ENCODE results near the gene B3GNT3. TPM values are rescaled to one million over a fixed set of nuclear protein-coding genes. Genes with fewer than 3 reads are reported as not detected.
A peak's percentile ranks its signal among the peaks of the same experiment; 100 is the strongest.
"Not testable (repeated sequence)": the region's sequence is repeated elsewhere in the genome, so short reads cannot be mapped to it uniquely, and the experiment has no call there.

Gene B3GNT3
- total RNA-seq, 1 experiment from 2014 or later = not detected

GRCh38 chr19:17766543-17767131 is 28.3 kb upstream of the B3GNT3 start:
- peak; percentile 64 for DNase-seq (ENCODE audit: low read depth)

GRCh38 chr19:17767559-17767958 is 27.4 kb upstream of the B3GNT3 start:
- DNase-seq (ENCODE audit: low read depth) = no peak

DNA sequence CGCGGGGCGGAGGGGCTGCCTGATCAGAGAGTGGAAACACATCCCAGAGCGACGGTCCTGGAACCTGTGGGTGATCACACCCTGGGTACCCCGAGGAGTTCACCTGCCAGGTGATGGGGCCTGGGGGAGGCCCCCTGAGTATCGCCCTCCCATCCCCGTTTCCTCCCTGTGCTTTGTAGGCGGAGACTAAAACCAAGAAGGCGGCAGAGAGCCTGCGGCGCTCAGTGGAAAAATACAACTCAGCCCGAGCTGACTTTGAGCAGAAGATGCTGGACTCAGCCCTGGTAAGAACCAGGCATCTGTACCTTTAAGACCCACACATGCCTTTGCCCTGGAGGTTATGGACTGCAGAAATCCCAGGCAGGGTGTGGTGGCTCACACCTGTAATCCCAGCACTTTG is 24.3 kb upstream of the B3GNT3 start:
- DNase-seq (ENCODE audit: low read depth) = no peak

DNA sequence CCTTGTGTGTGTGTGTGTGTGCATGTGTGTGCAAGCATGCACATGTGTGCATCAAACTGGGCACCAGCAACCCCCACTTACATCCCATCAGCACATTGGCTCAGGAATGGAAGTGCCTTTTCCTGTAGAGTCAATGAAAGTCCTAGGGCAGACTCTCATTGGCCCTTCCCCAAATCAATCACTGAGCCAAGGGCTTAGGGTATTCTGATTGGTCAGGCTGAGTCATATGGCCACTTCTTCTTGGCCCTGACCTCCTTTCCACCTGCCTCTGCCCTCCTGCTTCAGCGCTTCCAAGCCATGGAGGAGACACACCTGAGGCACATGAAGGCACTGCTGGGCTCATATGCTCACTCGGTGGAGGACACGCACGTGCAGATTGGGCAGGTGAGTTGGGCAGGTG is 22.8 kb upstream of the B3GNT3 start:
- peak; percentile 34 for DNase-seq (ENCODE audit: low read depth)

DNA sequence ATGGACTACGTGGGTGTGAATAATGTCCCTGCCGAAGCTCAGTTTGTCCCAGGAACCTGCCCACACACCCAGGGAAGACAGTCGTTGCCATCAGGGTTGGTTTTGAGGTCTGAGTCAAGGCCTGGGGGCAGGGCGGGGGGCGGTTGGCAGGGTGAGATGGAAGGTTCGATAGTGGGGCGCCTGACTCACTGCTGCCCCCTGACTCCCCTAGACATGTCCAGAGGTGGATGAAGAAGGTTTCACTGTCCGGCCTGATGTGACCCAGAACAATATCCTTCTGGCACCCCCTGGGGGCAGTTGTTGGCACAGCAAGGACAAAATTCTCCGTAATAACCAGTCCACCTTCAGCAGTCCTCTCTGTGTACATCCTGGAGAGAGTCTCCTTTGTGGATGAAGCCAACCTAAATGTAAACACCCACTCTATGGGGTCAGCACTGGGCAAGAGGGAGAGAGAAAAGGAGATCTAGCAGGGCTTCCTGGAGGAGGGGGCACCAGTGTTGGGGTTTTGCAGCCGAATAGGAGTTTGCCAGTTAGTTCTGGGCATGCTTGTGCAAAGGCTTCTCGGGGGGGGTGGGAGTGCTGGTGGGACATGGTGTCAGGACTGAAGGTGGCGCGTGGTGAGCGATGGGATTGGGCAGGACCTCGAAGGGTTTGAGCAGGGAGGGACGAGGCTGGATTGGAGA is 19.6 kb upstream of the B3GNT3 start:
- peak; percentile 29 for DNase-seq (ENCODE audit: low read depth)

- peak; percentile 18 for DNase-seq (ENCODE audit: low read depth)
These were observed 18.7 kb upstream of the B3GNT3 start for GRCh38 chr19:17775991-17776803.

- DNase-seq (ENCODE audit: low read depth) = not testable (repeated sequence)
These were observed 17.1 kb upstream of the B3GNT3 start for GRCh38 chr19:17777840-17778239.

- peak; percentile 23 for DNase-seq (ENCODE audit: low read depth)
These were observed 16.5 kb upstream of the B3GNT3 start for GRCh38 chr19:17778251-17778967.

GRCh38 chr19:17778968-17779929 is 15.7 kb upstream of the B3GNT3 start:
- peak; percentile 15 for DNase-seq (ENCODE audit: low read depth)

GRCh38 chr19:17780781-17781180 is 14.2 kb upstream of the B3GNT3 start:
- DNase-seq (ENCODE audit: low read depth) = no peak

- not testable (repeated sequence) for DNase-seq (ENCODE audit: low read depth)
These were observed 11.2 kb upstream of the B3GNT3 start for GRCh38 chr19:17783721-17784120.

- peak; percentile 57 for DNase-seq (ENCODE audit: low read depth)
These were observed 10.5 kb upstream of the B3GNT3 start for GRCh38 chr19:17784201-17785008.

DNA sequence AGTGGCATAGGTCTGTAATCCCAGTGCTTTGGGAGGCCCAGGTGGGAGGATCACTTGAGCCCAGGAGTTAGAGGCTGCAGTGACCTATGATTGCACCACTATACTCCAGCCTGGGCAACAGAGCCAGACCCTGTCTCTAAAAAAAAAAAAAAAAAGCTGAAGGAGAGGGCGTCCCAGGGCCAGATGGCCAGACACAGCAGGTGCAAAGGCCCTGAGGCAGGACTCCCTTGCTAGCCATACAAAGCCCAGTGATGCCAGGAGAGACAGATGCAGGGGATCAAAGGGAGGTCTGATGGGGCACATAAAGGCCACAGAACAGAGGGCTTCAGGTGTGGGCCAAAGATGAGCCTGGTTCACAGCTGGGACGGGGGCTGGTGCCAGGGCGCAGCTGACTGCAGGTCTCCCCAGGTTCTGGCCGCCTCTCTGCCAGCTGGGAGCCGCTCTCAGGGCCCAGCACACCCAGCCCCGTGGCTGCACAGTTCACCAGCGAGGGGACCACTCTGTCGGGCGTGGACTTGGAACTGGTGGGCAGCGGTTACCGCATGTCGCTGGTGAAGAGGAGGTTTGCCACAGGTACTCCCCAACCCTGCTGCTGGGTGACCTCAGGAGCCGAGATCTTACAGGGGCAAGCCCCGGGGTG is 7.5 kb upstream of the B3GNT3 start:
- no peak for DNase-seq (ENCODE audit: low read depth)

- no peak for DNase-seq (ENCODE audit: low read depth)
These were observed 6.3 kb upstream of the B3GNT3 start for GRCh38 chr19:17788632-17789031.

GRCh38 chr19:17790059-17790780 is 4.7 kb upstream of the B3GNT3 start:
- DNase-seq (ENCODE audit: low read depth) = no peak

DNA sequence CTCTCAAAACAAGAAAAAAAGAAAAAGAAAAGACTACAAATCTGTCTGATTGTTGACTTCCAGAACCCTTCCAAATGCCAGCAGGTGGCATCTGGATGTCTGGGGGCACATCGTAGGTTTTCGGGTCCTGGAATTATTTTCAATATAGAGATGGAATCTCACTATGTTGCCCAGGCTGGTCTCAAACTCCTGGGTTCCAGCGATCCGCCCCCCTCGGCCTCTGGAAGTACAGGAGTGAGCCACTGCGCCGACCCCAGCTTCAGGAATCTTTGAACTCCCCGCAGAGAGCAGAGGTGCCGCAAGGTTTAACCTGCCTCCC is 567 bp upstream of the B3GNT3 start:
- no peak for DNase-seq (ENCODE audit: low read depth)

GRCh38 chr19:17795495-17795856 is 538 bp downstream of the B3GNT3 start:
- no peak for DNase-seq (ENCODE audit: low read depth)

GRCh38 chr19:17796013-17796837 is 1.3 kb downstream of the B3GNT3 start:
- no peak for DNase-seq (ENCODE audit: low read depth)

Data from LHCN-M2 (cell line).